CD4-positive, alpha-beta T cell treated with Interleukin-6 for 4 hours (primary cell): ENCODE results near the gene CTNNA3.

Experiments used
- DNase-seq: peaks from one replicate; pipeline ENCODE4 v3.0.0-alpha.2; 2020; ENCODE audit warnings: mixed read lengths

CTNNA3 gene

DNA sequence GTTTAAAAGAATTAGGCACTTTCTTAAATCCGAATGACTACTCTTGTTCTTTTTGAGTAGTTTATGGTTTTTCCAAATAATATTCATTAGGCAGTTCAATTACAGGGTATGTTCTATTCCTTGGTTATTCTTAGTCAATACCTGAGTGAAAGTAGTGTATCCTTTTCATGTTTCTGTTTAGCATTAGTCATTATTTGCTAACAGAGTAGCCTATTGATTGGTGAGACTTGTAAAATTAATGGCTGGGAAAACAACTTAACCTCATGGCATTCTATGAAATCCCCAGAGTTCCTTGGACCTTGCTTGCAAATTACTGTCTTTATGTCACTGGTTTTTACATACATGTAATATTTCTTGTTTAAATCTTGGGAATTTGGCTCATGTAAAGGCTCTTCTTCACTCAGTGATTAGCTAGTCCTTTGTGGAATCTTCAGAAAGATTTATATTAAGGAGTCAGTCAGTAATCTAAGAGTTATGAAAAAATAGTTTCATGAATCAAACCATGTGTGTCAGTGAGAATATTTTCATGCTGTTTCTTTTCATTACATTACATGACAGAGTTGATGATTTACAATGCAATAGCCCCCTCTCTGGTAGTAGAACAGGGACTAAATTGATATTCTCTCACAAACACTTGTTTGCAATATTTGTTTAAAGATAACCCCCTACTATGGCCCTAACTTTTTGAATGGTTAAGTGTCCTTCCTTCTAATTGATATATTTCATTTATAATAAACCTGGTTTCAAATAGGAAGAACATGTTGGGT is 851.6 kb downstream of the CTNNA3 start:
- DNase-seq = no peak

DNA sequence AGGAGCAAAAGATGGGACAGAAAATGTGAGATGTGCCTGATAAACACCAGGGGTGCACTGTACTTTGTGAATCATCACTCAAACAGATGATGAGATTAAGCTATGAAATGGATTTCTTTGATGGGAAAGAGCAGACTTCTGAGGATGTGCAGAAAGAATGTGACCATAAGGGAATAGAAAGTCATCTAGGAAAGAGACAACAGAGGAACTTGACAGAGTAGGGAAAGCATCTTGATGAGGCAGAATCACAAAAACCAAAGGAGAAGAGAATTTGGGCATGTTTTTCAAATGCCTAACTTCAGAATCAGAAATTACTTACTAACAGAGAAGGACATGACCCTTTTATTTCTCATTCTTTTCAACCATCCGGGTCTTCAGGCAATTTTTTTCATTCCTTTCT is 852.6 kb downstream of the CTNNA3 start:
- DNase-seq = no peak

DNA sequence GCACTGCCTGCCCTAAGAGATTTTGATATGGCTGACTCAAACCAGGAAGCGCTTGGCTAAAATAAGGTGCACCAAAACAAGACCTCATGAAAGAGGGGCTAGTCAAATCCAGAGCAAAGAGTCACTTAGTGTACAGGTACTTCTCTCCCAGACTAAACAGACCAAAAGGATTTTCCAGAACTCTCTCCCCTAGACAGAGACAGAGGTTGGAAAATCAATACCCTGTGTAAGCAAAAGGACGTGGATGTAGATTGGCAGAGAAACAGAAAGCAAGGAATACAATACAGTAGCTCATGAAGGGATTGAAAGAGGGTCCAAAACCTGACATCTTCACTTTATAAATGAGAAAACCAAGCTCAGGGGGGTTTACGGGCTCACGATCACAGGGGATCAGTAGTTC is 853.1 kb downstream of the CTNNA3 start:
- no peak for DNase-seq

DNA sequence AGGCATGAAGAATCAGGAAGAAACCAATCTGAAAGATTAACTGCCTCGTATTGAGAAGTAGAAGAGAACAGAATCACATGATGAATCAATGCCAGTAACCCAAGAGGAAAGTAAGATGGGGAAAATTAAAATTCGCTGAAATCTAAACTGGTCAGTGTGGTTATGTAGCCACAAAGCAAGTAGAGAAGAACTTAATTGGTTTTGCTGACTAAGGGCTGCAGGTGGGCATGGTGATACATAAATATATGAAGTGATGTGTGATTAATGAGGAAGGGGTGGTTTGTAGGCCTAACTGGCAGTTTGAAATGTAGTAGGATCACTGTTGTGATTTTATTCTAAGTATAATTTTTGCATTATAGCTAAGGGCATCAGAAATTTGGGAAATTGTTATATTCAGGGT is 853.6 kb downstream of the CTNNA3 start:
- DNase-seq = no peak

DNA sequence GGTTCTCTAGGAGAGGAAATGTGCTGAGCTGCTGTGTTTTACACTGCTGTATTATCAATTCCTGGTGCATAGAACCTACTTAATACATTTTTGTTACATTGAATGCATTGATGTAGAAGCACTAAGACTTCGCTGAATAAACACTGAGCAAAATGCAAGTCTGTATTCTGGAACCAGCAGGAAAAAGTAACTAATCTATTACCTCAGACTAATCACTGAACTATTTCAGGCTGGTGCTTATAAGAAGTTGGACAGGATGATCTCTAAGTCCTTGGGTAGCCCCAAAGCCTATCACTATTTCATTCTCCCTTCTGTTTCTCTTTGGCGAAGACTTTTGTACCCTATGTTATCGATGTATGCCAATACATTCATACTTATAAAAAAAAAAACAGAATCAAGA is 857.3 kb downstream of the CTNNA3 start:
- no peak for DNase-seq

DNA sequence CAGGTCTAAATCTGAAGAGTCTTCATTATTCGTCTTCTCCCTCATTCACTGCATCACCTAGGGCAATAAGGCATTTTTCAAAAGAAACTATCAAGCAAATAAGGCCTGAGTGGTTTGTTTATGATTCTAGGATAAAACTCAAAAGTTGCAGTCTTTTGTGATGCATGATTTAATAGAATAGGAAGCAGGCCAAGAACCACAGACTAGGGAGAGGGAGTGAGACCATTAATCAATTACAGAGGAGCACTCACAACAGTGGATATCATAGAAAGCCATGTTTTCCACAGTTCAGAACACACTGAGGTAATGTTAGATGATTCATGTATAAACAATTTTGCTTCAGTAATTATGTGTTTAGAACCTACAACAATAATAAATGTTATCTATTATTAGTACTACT is 858.0 kb downstream of the CTNNA3 start:
- no peak for DNase-seq

DNA sequence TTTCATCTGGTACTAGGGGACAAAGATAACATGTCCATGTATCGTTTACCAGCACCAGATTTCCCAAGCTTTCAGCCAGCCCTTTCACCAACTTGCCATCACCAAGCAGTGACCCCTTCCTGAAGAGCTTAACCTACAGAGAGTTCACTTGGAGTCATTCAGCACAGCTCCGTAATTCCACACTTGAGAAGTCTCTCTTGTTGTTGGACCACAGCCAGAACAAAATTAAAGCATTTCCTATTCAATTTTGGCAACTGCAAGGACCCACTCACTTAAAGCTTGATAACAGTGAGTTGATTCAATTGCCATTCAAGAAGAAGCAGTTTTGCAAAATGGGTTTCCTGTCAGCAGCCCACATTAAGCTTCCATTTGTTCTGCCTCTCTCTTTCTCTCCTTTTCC is 858.7 kb downstream of the CTNNA3 start:
- DNase-seq = no peak

DNA sequence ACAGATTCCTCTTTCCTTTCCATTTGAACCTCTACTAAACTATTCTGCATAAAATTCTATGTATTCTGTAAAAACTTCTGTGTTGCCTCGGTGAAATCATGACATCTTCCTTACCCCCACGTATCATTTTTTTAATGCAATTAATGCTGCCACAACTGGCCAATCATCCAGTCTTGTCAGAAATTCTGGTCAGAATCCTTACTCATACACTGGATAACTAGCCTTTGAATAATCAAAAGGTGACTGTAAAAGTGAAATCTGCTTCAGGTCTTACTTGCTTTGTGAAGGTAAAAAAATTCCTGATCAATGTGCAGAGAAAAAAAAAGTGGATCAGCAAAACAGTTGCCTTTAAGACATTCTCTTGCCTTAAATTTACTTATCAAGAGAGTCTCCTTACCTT is 859.2 kb downstream of the CTNNA3 start:
- no peak for DNase-seq

DNA sequence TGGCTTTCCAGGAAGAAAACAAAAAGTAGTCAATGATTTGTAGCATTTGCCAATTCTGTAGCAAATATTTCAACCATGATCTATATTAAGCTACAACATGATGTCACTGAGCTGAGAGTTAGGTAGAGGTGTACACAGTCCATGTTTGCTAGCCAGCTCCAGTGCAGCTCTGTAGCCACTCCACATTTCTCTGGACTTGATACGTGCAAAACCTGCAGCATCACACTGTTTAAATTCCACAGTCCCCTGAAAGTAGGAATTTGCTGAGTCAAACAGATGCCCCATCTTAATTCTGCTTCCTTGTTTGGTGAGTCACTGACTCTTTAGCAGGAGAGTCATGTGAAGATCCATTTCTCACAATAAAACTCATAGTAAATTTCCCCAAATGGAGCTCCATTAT is 859.9 kb downstream of the CTNNA3 start:
- no peak for DNase-seq

DNA sequence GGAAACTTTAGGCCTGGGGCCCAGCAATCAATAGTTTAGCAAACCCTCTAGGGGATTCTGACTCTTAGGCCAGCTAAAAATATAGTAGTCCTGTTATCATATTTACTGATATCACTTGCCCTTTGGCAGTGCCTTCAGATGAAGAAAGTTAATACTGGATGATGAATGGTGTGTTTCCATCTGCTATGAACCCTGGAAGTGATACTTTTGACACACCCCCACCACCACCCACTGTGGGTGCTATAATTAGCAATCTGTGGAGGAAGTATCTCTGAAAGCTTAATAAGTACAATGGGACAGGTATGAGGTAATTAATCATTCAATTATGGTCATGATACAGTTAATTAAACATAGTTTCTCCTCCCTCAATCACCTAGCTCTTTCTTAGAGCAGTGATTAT is 860.6 kb downstream of the CTNNA3 start:
- DNase-seq = no peak

DNA sequence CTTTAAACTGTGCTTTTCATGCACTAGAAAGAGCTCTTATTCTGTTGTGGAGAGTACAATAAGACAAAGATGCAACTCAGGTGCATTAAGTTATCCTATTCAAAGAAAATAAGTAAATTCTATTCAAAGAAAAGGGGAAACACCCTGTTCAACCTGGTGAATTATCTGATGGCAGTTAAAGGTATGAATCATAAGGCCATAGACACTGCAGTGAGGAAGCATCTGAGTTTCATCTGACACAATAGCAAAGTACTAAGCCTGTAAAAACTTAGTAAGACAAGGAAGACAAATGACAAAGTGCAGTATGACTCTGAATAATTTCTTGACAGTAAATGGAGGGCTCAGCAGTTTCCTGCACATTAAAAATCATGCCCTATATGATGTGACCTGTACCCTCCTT is 861.2 kb downstream of the CTNNA3 start:
- DNase-seq = no peak

DNA sequence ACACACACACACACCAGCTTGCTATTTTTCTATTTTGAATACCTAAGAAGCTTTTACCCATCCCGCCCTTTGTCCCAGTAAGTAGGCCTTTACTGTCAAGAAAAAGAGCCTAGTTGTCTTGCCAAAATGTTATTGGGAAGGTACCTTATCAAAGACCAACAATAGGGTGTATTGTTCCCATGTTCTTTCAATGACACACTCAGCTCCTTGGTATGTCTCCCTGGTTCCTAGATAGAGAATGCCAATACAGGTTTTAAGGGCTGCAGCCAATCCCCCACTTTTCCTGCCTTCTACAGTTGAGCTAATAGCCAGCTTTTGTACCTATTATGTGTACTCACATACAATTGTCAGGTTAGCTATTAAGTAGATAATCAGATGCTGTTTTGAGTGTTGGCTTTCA is 862.1 kb downstream of the CTNNA3 start:
- no peak for DNase-seq

DNA sequence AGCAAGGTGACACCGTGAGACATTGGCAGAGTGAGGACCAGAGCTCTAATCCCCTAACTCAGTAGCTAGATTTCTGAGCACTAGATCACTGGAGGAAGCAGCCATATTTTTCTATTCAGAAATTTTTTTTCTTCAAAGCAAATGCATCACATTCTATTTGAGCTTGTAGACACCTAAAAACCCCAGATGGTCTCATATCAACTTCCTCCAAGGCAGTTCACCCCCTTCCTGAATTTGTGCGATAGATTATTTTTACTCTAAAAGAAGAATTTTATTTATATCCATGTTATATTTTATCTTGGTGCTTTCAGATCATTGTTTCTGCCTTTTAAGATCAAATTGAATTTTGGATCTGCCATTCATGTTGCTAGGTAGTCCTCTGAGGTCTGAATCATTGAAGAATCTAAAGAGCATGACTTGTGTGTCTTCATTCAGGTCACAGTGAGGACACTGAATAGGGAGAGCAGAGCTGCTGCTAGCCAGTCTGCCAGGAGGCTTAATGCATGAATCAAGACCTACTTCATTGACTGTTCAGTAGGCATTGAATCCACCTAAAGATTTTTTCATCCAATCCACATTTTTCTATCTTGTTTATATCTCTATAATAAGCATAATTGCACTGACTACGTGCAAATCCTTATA is 863.1 kb downstream of the CTNNA3 start:
- no peak for DNase-seq

DNA sequence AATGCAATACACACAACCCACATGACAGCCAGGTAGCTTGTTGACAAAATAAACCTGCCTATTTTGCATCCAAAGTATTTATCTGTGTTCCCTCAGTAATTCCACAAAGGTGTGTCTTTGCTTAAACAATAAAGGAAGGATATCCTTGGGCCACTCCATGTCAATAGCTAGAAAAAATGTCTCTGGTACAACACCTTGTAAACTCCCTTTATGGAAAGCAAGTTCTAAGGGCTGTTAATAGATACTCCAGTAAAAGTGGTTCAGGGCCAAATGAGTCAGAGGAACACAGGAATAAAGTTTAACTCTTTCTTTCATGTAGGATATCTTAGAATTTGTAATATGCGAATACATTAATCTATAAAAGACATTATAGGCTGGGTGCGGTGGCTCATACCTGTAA is 867.0 kb downstream of the CTNNA3 start:
- no peak for DNase-seq

DNA sequence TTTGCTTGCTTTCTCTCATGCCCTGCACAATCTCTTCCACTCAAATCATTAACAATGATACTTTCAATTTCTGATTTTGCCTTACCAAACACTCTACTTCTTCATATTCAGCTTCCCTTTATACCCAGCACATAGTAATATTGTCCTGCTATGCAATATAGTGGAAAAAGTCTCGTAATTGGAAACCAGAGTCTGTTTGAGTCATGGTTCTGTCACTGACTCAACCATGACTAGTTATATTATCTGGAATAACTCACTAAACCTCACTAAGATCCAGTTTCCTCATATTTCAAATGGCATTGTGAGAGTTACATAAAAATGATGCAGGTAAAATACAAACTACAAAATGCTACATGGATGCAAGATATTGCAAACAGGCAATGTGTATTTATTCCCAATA is 868.6 kb downstream of the CTNNA3 start:
- DNase-seq = no peak

DNA sequence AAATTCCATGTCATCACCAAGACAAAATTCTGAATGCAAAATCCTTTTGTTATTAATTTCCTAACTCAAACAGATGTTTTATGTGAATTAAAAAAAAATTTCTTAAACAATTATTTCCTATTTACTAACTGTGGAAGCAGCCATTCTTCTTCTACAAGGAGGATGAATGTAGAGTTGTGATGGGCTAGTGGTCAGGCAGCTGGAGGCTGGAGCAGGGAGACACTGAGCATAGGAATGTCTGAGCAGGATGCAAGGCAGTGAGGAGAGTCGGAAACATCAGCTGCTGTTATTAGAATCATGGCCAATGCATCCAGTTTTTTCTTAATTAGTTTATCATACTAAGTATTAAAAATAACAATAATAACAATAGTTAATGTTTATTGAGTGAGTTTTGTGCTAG is 872.7 kb downstream of the CTNNA3 start:
- DNase-seq = no peak

DNA sequence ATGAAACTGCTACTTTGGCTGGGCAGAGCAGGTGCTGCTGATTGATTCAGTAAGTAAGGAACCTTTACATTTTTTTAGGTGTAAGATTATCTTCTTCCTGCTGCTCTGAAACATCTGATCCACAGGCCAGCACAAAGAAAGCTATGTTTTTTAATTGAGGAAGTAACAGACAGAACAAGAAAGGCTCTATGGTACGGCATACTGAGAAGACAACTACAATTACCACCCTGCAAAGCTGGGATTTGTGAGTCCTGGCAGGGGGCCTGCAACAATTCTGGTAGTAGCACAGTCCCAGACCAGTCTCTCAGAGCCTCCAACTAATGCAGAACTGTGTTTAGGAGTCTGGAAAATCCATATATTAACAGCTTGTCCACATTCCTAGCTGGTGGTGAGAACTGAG is 873.2 kb downstream of the CTNNA3 start:
- no peak for DNase-seq

DNA sequence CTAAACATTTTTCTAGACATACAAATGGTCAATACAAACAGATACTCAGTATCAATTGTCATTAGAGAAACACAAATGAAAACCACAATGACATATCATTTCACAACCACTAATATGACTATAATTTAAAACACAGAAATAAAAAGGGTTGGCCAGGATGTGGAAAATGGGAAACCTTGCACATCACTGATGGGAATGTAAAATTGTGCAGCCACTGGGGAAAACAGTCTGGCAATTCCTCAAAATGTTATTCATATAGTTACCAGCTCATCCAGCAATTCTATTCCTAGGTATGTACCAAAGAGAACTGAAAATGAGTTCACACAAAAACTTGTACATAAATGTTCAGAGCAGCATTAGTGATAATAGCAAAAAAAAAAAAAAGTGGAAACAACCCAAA is 876.3 kb downstream of the CTNNA3 start:
- DNase-seq = no peak

DNA sequence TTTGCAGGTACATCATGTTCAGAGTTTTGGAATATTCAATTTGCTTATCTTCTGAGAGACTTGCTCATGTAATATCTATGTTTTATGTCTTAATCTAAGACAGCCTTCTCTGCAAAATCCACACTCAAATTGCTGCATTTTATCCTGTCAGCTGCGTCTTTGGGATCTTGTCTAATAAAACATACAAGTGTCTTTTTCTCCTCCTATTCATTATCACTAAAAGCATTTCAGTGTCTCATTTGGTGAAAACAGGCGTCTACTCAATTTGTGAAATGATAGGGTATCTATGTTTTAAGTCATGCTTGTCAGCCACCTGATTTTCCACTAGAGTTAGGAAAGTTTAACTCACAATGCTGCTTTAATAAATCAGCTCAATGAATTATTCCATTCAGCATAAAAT is 882.9 kb downstream of the CTNNA3 start:
- DNase-seq = no peak

DNA sequence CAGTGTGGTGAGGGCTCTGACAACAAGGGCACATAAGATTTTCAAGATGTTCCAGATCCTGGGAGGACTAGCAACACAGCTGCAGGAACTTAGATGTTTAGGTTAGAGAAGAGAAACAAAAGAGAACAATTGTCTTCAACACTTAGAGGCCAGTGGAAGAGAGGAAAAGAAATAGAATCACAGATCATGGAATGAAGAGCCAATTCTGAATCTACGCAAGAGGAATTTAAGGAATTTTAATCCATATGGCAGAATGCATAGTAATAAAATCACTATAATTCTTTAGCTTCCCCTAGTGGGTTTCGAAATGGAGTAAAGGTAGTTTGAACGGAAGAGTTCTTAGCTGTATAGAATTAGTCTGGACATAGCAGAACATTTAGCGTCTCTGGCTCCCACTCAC is 884.8 kb downstream of the CTNNA3 start:
- DNase-seq = no peak

DNA sequence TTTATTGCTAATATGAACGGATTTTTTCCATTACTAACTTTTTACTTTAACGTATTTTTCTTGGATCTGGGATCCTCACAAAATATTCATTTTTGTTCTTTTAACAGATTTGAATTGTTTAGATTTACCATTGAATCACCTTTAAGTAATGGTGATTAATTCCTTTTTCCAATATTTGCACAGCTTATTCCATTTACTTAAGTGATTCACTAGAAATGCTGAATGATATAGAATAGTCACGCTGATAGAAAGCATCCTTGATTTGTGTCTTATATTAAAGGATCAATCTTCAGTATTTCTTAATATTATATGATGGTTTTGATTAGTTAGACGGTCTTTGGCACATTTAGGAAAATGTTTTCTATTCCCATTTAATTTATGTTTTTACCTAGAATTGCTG is 886.6 kb downstream of the CTNNA3 start:
- no peak for DNase-seq

DNA sequence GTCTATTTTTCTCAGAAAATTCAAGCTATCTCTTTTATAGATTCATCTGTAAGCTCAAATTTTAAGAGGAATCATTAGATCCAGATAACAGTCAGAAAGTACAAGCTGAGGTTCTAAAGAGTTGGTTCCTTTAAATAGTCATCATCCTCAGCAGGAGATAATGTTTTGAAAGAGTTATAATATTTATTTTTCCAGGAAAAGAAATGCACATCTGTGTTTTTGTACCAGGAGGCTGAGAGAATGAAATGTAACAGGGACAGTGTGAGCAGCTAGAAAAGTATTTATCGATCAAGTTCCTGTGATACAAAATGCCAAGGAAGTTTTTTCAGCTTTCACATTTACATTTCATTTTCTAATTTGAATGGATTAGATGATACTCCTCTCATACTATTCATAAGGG is 890.4 kb downstream of the CTNNA3 start:
- no peak for DNase-seq

DNA sequence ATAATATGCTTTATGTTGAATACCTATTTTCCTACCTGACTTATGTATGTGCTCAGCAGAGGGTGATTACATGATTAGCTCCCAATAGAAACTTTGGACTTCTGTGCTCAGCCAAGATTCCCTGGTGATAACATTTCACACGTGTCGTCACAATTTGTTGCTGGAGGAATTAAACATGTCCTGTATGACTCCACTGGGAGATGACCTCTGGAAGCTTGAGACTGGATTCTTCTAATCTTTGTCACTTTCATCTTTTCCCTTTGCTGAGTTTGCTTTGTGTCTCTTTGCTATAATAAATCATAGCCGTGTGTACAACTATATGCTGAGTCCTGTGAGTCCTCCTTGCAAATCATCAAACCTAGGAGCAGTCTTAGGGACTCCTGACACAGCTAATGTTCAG is 891.0 kb downstream of the CTNNA3 start:
- no peak for DNase-seq

DNA sequence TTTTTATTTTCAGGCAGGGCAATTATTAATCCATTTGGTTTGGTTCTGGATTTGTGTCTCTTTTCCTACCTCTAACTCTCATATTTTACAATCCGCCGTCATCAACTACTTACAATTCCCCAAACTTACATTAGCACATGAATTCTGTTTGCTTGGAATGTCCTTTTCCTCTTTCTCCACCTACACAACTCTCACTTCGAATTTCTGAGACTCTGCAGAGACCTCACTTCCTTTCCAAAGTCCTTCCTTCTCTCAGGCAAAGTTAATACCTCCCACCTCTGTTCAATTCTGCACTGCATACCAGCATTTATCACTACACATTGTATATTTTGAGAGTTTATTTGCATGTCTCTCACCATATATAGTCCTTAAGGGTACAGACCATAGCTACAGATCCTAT is 892.8 kb downstream of the CTNNA3 start:
- DNase-seq = no peak

DNA sequence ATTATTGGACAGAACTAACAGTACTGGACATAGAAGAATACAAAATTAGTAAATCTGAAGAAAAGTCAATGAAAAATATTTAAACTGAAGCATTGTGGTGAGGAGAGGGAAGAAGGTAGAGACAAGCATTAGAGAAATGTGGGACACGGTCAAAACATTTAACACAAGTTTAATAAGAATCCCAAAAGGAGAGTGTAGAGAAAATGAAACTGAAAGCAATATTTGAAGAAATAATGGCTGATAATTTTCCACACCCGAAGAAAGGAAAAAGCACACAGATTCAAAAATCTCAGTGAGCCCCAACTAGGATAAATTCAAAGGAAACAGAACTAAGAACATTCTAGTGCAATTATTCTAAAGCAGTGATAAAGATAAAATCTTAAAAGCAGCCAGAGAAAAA is 896.5 kb downstream of the CTNNA3 start:
- DNase-seq = no peak
